ENCODE measurements around the gene IPO5.

DNA sequence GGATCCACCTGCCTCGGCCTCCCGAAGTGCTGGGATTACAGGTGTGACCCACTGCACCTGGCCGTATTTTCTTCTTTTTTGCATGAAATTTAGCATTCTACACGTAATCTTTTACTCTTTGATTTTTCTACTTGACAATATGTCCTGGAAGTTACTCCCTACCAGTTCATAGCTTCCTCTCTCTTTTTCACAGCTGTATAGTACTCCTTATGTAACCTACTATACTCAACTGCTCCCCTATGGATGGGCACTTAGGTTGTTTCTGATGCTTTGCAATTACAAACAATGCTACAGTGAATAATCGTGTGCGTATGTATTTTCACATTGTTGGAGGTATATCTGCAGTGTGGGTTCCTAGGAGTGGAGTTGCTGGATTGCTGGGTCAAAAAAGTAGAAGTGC is 98.9 kb downstream of the IPO5 start:
- TF ChIP-seq CTCF (IDR thresholded peaks at IDR 0.05) (no peak), POLR2AphosphoS5 (IDR thresholded peaks at IDR 0.05) (no peak)

All from breast epithelium (tissue), 3 donors.